IPS DF 19.7 (cell line): Measurements from ENCODE around the gene YIPF7.

ENCODE experiments used
- DNase-seq: peaks from one replicate; pipeline ENCODE4 v3.0.0-alpha.2; 2013; ENCODE audit warnings: low read depth, low spot score

YIPF7 gene

GRCh38 chr4:44651425-44651824 is at the start of gene YIPF7:
YIPF7 (minus strand) TSS chr4:44651625; CDS start chr4:44650100, 1,525 bp downstream.
- DNase-seq = no peak

- no peak for DNase-seq
Observed at GRCh38 chr4:44701037-44701436, 49.6 kb upstream of the YIPF7 start.

DNA sequence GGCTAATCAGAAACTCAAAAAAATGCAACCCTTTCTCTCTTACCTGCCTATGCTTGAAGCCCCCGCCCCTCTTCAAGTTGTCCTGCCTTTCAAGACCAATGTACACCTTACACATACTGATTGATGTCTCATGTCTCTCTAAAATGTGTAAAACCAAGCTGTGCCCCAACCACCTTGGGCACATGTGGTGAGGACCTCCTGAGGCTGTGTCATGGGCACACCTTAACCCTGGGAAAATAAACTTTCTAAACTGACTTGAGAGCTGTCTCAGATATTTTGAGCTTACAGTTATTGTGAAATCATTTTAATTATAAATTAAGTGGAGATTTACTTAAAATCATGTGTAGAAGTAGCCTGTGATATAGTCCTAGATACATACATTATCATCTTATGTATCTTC is 49.0 kb upstream of the YIPF7 start:
- DNase-seq = no peak

- no peak for DNase-seq
Observed at GRCh38 chr4:44684648-44685047, 33.2 kb upstream of the YIPF7 start.

DNA sequence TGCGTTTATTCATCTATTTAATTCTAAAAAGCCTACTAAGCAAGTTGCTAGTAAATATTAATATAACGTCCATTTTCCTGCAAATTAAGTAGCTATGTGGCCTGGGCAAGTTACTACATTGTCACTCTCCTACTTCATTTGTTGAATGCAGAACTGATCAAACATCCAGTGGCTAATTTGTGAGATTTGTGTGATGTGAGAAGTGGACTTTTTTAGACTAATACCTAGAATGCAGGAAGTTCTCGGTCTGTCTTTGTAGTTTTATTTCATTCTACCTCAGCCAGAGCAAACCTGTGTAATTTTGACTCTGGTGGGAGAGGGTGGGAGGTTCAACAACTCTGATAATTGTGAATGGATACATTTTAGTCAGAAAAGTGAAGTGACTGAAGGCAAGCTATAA is 27.6 kb upstream of the YIPF7 start:
- DNase-seq = no peak

- DNase-seq = peak; percentile 64
Observed at GRCh38 chr4:44678094-44679041, 26.9 kb upstream of the YIPF7 start, which contains the start of gene GUF1. GUF1 (plus strand) TSS chr4:44678420; CDS start chr4:44678623, 203 bp downstream.

DNA sequence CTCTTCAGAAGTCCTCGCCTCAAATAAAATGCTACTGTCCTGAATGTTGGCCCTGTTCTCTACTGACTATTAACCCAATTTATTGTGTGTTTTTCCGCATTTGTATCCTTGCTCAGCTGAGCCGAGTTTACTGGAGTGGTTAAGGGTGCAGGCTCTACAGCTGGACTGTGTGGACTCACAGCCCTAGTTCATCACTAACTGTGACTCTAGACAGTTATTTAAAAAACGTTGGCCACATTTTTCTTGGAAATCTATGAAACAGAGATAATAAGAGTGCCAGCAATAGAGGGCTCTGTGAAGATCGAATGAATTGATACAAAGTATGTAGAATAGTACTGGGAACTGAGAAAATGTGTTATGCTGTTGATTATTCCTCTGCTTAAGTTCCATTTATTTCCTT is 23.9 kb upstream of the YIPF7 start:
- no peak for DNase-seq

GRCh38 chr4:44674471-44674870 is 23.0 kb upstream of the YIPF7 start:
- no peak for DNase-seq

DNA sequence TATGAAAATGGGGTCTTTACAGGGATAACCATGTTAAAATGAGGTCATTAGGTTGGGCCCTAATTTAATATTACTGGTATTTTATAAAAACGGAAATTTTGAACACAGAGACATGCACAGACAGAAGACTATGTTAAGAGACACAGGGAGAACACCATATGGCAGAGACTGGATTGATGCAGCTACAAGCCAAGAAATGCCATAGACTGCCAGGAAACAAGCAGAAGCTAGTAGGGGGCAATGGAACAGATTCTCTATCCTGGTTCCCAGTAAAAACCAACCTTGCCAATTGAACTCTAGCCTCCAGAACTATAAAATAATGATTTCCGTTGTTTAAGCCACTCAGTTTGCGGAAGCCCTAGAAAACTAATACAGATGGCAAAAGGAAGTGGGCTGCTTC is 20.2 kb upstream of the YIPF7 start:
- no peak for DNase-seq

DNA sequence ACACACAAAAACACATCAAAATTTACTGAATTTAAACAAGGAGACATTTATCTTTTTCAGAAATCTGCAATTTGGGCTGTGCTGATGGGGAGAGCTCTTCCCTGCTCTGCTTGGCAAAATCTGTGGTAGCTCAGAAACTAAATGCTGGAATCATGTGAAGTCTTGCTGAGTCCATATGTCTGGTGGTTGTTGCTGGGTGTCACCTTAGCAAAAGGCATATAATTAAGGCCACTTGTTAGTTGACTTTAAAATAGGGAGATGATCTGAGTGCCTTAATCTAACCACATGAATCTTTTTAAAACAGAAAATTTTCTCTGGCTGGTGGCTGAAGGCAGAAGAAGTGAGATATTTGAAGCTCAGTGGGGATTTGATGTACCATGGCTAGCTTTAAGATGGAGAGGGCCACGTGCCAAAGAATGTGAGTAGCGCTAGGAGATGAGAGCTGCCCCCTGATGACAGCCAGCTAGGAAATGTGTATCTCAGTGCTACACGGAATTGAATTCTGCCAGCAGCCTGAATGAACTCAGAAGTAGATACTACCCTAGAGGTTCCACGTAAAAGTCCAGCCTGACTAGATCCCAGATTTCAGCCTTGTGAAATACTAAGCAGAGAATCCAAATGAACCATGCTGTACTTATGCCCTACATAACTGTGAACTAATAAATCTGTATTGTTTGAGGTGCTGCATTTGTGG is 19.2 kb upstream of the YIPF7 start:
- DNase-seq = no peak

DNA sequence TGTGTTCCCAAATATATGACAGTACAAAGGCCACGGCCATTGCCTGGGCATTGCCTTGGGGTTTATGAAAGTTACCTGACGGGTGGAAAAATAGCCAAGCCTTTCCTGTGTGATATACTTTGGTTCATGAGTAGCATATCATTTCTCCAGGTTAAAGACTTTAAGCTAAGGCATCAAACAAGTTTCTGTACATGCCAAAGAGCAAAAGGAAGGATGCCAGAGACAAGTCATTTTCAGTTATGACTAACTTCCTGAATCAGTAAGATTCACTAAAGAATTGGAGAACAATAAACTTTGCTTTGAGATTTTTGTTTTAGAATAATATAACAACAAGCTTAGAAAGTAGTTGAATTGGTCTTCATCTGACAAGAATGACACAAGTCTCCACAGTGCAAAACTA is 17.1 kb upstream of the YIPF7 start:
- no peak for DNase-seq

DNA sequence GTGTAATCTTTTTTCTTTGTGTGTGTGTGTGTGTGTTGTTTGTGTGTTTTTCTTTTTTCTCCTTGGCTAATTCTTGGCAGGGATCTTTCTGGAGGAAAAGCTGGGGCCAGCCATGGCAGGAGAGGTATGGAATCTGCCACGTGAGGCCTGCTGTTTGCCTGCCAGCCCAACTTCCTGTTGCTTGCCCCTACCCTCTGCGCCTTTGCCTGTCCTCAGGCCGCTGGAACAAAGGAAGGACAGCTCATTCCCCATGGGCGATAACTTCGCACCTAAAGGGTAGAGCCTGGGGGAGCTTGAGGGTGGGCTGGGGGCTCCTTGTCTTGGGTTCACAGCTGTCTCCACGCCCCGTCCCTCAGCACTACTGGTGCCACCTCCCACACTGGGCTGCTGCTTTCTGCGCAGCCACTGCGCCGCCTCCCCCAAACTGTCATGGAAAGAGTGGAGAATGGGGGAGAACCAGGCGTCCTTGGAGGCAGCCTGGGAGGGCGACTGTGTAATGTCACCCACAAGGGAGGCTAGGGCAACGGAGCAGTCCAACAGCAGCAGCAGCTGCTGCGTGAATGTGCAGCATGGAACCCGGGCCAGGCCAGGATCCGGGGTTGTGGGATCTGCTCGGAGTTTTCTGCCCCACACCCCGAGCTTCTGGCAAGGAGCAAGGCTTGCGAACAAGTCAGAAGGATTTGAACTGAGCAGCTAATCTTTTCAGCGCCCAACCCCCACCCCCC is 12.3 kb upstream of the YIPF7 start:
- no peak for DNase-seq

DNA sequence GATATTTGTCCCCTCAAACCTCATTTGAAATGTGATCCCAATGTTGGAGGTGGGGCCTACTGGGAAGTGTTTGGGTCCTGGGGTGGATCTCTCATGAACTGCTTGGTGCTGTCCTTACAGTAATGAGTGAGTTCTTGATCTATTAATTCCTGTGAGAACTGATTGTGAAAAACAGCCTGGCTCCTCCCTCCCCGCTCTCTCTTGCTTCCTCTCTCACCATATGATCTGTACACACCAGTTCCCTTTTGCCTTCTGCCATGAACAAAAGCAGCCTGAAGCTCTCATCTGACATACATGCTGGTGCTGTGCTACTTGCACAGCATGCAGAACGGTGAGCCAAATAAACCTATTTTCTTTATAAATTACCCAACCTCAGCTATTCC is 11.2 kb upstream of the YIPF7 start:
- DNase-seq = no peak

DNA sequence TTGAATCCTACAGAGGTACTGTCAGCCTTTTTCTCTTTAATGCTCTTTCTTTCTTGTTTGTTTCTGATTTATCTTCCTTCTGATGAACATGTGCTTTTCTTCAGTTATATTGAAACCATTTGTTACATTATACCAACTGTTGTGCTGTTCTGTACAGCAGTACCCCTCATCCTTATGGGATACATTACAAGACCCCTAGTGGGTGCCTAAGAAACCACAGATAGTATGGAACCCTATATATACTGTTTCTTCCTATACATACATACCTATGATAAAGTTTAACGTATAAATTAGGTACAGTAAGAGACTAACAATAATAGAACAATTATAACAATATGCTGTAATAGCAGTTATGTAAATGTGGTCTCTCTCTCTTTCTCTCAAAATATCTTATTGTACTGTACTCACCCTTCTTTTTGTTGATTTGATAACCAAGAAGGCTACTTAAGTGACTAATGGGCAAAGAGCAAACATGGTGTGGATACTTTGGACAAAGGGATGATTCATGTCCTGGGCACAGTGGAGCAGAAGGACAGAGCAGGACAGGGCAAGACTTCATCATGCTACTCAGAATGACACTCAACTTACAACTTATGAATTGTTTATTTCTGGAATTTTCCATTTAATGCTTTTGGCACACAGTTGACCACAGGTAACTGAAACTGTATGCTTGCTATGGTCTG is 10.7 kb upstream of the YIPF7 start:
- no peak for DNase-seq

DNA sequence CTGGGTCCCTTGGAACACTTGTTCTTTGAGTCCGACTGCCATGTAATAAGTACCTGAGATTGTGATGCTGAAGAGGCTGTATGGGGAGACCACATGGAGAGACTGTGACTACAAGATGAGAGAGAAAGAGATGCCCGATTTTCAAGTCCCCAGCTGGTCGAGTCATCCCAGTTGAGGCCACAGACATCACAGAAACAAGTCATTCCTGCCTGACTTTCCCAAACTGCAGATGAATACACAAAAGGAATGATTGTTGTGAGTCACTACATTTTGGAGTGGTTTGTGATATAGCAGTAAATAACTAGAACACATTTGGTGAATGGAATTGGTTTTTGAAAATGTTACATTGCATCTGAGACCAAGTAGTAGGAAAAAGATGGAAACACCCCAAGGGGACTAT is 9.0 kb upstream of the YIPF7 start:
- DNase-seq = no peak

- no peak for DNase-seq
Observed at GRCh38 chr4:44652002-44652401, 577 bp upstream of the YIPF7 start.

GRCh38 chr4:44646151-44646550 is 5.3 kb downstream of the YIPF7 start:
- no peak for DNase-seq

DNA sequence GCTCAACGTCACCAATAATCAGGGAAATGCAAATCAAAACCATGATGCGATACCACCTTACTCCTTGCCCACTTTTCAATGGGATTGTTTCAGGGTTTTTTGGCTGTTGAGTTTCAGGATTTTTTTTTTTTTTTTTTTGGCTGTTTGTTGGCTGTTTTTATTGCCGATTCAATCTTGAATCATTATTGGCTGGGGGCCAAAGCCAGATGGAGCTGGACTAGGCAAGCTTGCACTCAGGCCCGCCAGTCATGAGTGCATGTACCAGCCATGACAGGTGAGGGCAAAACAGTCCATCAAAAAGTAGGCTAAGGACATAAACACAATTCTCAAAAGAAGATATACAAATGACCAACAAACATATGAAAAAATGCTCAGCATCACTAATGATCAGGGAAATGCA is 13.3 kb downstream of the YIPF7 start:
- DNase-seq = no peak

DNA sequence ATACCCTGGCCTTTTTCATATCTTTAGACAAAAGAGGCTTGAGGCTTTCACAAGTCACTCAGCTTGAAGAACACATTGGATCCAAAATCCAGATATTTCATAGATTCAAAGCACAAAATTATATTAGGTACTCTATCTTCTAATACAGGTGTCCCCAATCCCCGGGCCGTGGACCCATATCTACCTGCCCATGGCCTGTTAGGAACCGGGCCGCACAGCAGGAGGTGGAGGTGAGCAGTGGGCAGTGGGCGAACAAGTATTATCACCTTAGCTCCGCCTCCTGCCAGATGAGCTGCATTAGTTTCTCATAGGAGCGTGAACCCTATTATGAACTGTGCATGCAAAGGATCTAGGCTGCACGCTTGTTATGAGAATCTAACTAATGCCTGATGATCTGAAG is 18.7 kb downstream of the YIPF7 start:
- DNase-seq = no peak

- no peak for DNase-seq
Observed at GRCh38 chr4:44632089-44632488, 19.3 kb downstream of the YIPF7 start.

- no peak for DNase-seq
Observed at GRCh38 chr4:44629280-44629866, 22.1 kb downstream of the YIPF7 start.
